Lower lobe of right lung (tissue), 2 donors: Measurements from ENCODE around the gene U2SURP. TPM values are rescaled to one million over a fixed set of nuclear protein-coding genes. Genes with fewer than 3 reads are reported as not detected.
"Not testable (repeated sequence)": the region's sequence is repeated elsewhere in the genome, so short reads cannot be mapped to it uniquely, and the experiment has no call there.

Experiments
- ATAC-seq, 2 donors: fragments of 200-7000 bp; cut with Tn5 transposase; one replicate each; pipeline ENCODE4 v1.9.1; 2020 to 2022; ENCODE audit warnings: mild to moderate bottlenecking in 2 of 2, moderate library complexity in 2 of 2
- DNase-seq: peaks from one replicate; pipeline ENCODE4 v3.0.0-alpha.2; 2020
- H3K27ac ChIP-seq: fragments of 200-600 bp; one replicate; pipeline ENCODE4 v1.8.0; 2022
- H3K27me3 ChIP-seq: fragments of 200-600 bp; one replicate; pipeline ENCODE4 v1.8.0; 2022; ENCODE audit warnings: low read depth
- H3K36me3 ChIP-seq: fragments of 200-600 bp; one replicate; pipeline ENCODE4 v1.8.0; 2022; ENCODE audit warnings: mild to moderate bottlenecking
- H3K4me1 ChIP-seq: fragments of 200-600 bp; one replicate; pipeline ENCODE4 v1.8.0; 2022
- H3K4me3 ChIP-seq: fragments of 200-600 bp; one replicate; pipeline ENCODE4 v1.8.0; 2022; ENCODE audit warnings: mild to moderate bottlenecking
- H3K9me3 ChIP-seq: fragments of 200-600 bp; one replicate; pipeline ENCODE4 v1.8.0; 2022
- intact Hi-C: fragments of 100-400 bp; cut with DNase I; formaldehyde crosslinking; loops from one replicate; pipeline ENCODE4 v1.11.0; 2022
- total RNA-seq: library from RNA; stranded (reverse); fragmentation: NEBNext Ultra II Directional; extraction: Animal tissue kit (Norgen Biotek cat#: 25700); gene quantifications from one replicate; pipeline ENCODE4 v1.2.1, GENCODE V29; 2021
- TF ChIP-seq, protein P1 (sequence below): fragments of 200-600 bp; IDR thresholded peaks from one replicate; pipeline ENCODE4 v1.8.0; 2022; ENCODE audit warnings: antibody characterized with exemption, mild to moderate bottlenecking
- donor health status: DM: no; HTN: yes; CAD: no; lungs with severe emphysema.

The U2SURP gene
- total RNA-seq, 1 donor from 2014 or later: 74.0 TPM

GRCh38 chr3:143071776-143072175 lies 70.4 kb downstream of the U2SURP start:
- TF ChIP-seq, protein P1, sequence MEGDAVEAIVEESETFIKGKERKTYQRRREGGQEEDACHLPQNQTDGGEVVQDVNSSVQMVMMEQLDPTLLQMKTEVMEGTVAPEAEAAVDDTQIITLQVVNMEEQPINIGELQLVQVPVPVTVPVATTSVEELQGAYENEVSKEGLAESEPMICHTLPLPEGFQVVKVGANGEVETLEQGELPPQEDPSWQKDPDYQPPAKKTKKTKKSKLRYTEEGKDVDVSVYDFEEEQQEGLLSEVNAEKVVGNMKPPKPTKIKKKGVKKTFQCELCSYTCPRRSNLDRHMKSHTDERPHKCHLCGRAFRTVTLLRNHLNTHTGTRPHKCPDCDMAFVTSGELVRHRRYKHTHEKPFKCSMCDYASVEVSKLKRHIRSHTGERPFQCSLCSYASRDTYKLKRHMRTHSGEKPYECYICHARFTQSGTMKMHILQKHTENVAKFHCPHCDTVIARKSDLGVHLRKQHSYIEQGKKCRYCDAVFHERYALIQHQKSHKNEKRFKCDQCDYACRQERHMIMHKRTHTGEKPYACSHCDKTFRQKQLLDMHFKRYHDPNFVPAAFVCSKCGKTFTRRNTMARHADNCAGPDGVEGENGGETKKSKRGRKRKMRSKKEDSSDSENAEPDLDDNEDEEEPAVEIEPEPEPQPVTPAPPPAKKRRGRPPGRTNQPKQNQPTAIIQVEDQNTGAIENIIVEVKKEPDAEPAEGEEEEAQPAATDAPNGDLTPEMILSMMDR: no peak
- ATAC-seq (no peak), DNase-seq (no peak)
- intact Hi-C loops: no loop called here
- Histone ChIP-seq H3K4me3 (no peak overlapping the region), H3K27ac (no peak overlapping the region), H3K36me3 (no peaks in the 10 kb centered on the region), H3K27me3 (no peaks in the 10 kb centered on the region), H3K4me1 (no peaks in the 10 kb centered on the region), H3K9me3 (no peaks in the 10 kb centered on the region)

- H3K27ac ChIP-seq, DNase-seq, intact Hi-C loops, H3K36me3 ChIP-seq, H3K9me3 ChIP-seq, H3K4me1 ChIP-seq, H3K4me3 ChIP-seq, ATAC-seq, H3K27me3 ChIP-seq: not testable (repeated sequence)
Measured at GRCh38 chr3:143072298-143073020, 71.1 kb downstream of the U2SURP start.

DNA sequence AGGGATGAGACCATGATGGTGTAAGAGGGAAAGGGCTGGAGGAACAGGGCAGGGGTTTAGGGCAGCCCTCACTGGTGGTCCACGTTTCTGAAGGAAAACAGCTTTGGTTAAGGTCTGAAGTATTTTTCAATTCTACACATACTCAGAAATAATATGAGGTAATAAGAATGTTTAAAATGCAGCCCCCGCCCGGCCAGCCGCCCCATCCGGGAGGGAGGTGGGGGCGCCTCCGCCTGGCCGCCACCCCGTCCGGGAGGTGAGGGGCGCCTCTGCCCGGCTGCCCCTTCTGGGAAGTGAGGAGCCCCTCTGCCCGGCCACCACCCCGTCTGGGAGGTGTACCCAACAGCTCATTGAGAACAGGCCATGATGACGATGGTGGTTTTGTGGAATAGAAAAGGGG lies 72.2 kb downstream of the U2SURP start:
- DNase-seq, H3K36me3 ChIP-seq, ATAC-seq, H3K27me3 ChIP-seq, H3K4me1 ChIP-seq, H3K4me3 ChIP-seq, intact Hi-C loops, H3K27ac ChIP-seq, H3K9me3 ChIP-seq: not testable (repeated sequence)

- intact Hi-C loops, H3K27me3 ChIP-seq, H3K4me3 ChIP-seq, H3K27ac ChIP-seq, ATAC-seq, H3K36me3 ChIP-seq, DNase-seq, H3K4me1 ChIP-seq, H3K9me3 ChIP-seq: not testable (repeated sequence)
Measured at GRCh38 chr3:143073983-143074382, 72.6 kb downstream of the U2SURP start.

GRCh38 chr3:143078883-143079282 lies 77.5 kb downstream of the U2SURP start:
- Histone ChIP-seq H3K27ac (no peak overlapping the region), H3K27me3 (no peaks in the 10 kb centered on the region), H3K4me1 (no peaks in the 10 kb centered on the region), H3K36me3 (no peaks in the 10 kb centered on the region), H3K4me3 (no peak overlapping the region), H3K9me3 (no peaks in the 10 kb centered on the region)
- intact Hi-C loops: no loop called here
- TF ChIP-seq, protein P1: no peak
- DNase-seq (no peak), ATAC-seq (no peak)

- ATAC-seq: no peak
- Histone ChIP-seq H3K4me1 (no peaks in the 10 kb centered on the region), H3K36me3 (no peaks in the 10 kb centered on the region), H3K27ac (no peak overlapping the region), H3K4me3 (no peak overlapping the region), H3K27me3 (no peaks in the 10 kb centered on the region), H3K9me3 (no peaks in the 10 kb centered on the region)
- TF ChIP-seq, protein P1: no peak
- DNase-seq: no peak
- intact Hi-C loops: no loop called here
Measured at GRCh38 chr3:143080196-143080595, 78.8 kb downstream of the U2SURP start.

DNA sequence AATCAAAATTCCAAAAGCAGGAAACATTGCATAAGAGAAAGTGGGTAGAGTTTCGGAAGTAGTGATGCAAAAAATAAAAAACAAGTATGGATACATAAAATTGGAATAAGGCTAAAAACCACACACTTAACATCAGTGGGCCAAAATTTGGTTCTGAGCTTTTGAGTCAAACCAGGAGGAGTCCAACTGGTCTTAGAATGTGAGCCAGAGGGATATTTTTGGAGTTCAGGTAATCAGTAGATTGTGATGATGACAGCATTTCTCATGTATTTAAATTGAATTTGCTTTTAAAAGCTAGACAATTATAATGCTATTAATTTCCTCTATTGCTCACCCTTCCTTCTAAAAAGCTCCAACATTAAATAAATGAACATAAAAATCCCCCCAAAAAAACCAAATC lies 80.0 kb downstream of the U2SURP start:
- ATAC-seq (no peak), DNase-seq (no peak)
- TF ChIP-seq, protein P1: no peak
- H3K27ac ChIP-seq: no peak overlapping the region
- H3K36me3 ChIP-seq: no peaks in the 10 kb centered on the region
- no peak overlapping the region for H3K4me3 ChIP-seq
- H3K4me1 ChIP-seq: no peaks in the 10 kb centered on the region
- intact Hi-C loops: no loop called here
- no peaks in the 10 kb centered on the region for H3K27me3 ChIP-seq
- no peaks in the 10 kb centered on the region for H3K9me3 ChIP-seq
